OCI-LY3 (cell line): ENCODE data around the gene TRIM39.

ENCODE experiments used
- H2AFZ ChIP-seq: fragments of 200-600, 300-600 bp; shearing (Covaris generic); 2 replicates; pipeline ENCODE4 v1.6.0; 2014; ENCODE audit warnings: antibody characterized with exemption, low read depth, low read length
- H3K27ac ChIP-seq: fragments of 200-600, 300-600 bp; sonication (generic); 2 replicates; pipeline ENCODE4 v1.5.1; 2014; ENCODE audit warnings: mild to moderate bottlenecking, low read length, moderate library complexity, mixed read lengths
- H3K27me3 ChIP-seq: fragments of 200-600, 300-600 bp; sonication (generic); 2 replicates; pipeline ENCODE4 v1.6.1; 2014; ENCODE audit warnings: low read depth, low read length, mixed read lengths
- H3K36me3 ChIP-seq: fragments of 200-600, 300-600 bp; sonication (generic); replicated peaks from 2 replicates; pipeline ENCODE3; 2014; ENCODE audit warnings: low read depth, low read length, mixed read lengths
- H3K4me1 ChIP-seq: fragments of 300-600, 200-600 bp; sonication (generic); 2 replicates; pipeline ENCODE4 v1.6.1; 2014; ENCODE audit warnings: low read length, mixed read lengths
- H3K4me2 ChIP-seq: fragments of 200-600, 300-600 bp; sonication (generic); 2 replicates; pipeline ENCODE4 v1.6.1; 2014; ENCODE audit warnings: low read length, mixed read lengths
- H3K4me3 ChIP-seq: fragments of 300-600, 200-600 bp; sonication (generic); 2 replicates; pipeline ENCODE4 v1.5.1; 2014; ENCODE audit warnings: antibody characterized with exemption, mild to moderate bottlenecking, low read length, moderate library complexity
- H3K79me2 ChIP-seq: fragments of 300-600, 200-600 bp; shearing (Covaris generic); 2 replicates; pipeline ENCODE4 v1.6.1; 2014; ENCODE audit warnings: mild to moderate bottlenecking, low read length, mixed read lengths
- H3K9ac ChIP-seq: fragments of 300-600, 200-600 bp; shearing (Covaris generic); 2 replicates; pipeline ENCODE4 v1.6.0; 2014; ENCODE audit warnings: mild to moderate bottlenecking, low read length, moderate library complexity
- H3K9me3 ChIP-seq: fragments of 200-600, 300-600 bp; shearing (Covaris generic); 2 replicates; pipeline ENCODE4 v1.6.1; 2014; ENCODE audit warnings: low read length, mixed read lengths; ENCODE audit not compliant: insufficient read depth
- H4K20me1 ChIP-seq: fragments of 200-600, 300-600 bp; sonication (generic); 2 replicates; pipeline ENCODE4 v1.6.1; 2016; ENCODE audit warnings: low read length, mixed read lengths; ENCODE audit not compliant: insufficient read depth
- EZH2phosphoT487 ChIP-seq: fragments of 200-600 bp; shearing (Covaris generic); IDR thresholded peaks from 2 replicates; pipeline ENCODE4 v1.6.1; 2018; ENCODE audit warnings: antibody characterized with exemption, mixed run types, low read depth
- TF ChIP-seq, protein P1 (sequence below): fragments of 200-600, 300-600 bp; sonication (generic); IDR thresholded peaks from 2 replicates; pipeline ENCODE4 v1.5.1; 2014; ENCODE audit warnings: antibody characterized with exemption, low read length, low read depth

Gene TRIM39

DNA sequence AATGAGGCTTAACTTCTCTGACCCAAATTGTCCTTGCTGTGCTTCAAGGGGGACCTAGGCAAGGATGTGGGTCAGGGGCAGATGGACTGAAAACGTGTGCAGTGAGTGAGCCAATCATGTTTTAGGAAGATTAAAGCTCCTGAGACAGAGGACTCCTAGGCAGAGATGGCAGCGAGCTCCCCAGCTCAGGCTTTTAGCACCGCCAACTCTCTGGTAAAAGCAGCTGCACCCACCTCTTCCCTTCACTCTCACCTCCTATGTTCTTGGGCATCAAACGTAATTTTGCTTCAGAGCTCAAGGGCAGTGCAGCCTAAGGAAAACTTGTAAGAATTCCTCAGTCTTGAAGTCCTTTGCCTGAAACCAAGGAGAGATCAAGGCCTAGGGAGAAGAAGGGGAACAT is 28.6 kb downstream of the TRIM39 start:
- Histone ChIP-seq H4K20me1 (no peaks in the 10 kb centered on the region), H3K4me1 (no peaks in the 10 kb centered on the region), H2AFZ (no peak overlapping the region), H3K79me2 (no peaks in the 10 kb centered on the region), H3K9ac (no peak overlapping the region), H3K27ac (no peak overlapping the region), H3K9me3 (no peaks in the 10 kb centered on the region), H3K4me2 (no peak overlapping the region), H3K27me3 (peaks cover 4% of the 10 kb centered on the region; the same call in 1 of the 2 replicates), H3K4me3 (no peak overlapping the region), H3K36me3 (no peaks in the 10 kb centered on the region)
- TF ChIP-seq, protein P1, sequence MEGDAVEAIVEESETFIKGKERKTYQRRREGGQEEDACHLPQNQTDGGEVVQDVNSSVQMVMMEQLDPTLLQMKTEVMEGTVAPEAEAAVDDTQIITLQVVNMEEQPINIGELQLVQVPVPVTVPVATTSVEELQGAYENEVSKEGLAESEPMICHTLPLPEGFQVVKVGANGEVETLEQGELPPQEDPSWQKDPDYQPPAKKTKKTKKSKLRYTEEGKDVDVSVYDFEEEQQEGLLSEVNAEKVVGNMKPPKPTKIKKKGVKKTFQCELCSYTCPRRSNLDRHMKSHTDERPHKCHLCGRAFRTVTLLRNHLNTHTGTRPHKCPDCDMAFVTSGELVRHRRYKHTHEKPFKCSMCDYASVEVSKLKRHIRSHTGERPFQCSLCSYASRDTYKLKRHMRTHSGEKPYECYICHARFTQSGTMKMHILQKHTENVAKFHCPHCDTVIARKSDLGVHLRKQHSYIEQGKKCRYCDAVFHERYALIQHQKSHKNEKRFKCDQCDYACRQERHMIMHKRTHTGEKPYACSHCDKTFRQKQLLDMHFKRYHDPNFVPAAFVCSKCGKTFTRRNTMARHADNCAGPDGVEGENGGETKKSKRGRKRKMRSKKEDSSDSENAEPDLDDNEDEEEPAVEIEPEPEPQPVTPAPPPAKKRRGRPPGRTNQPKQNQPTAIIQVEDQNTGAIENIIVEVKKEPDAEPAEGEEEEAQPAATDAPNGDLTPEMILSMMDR = no peak
- TF ChIP-seq EZH2phosphoT487 = no peak

DNA sequence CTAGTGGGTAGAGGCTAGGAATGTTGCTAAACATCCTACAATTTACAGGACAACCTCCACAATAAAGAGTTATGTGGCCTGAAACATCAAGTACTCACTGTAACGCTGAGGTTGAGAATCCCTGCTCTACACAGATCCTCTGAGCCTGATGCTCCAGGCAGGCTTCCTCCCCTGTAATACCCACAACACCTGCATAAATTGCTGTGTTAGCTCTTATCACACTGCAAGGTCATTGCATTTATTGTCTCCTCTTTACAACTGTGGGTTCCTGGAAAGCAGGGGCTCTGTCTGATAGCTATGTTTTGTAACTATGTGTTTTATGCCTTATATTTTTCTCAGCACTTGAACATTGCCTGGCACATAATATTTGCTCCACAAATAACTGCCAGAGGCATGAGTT is 29.8 kb downstream of the TRIM39 start:
- TF ChIP-seq, protein P1 = no peak
- TF ChIP-seq EZH2phosphoT487 = no peak

DNA sequence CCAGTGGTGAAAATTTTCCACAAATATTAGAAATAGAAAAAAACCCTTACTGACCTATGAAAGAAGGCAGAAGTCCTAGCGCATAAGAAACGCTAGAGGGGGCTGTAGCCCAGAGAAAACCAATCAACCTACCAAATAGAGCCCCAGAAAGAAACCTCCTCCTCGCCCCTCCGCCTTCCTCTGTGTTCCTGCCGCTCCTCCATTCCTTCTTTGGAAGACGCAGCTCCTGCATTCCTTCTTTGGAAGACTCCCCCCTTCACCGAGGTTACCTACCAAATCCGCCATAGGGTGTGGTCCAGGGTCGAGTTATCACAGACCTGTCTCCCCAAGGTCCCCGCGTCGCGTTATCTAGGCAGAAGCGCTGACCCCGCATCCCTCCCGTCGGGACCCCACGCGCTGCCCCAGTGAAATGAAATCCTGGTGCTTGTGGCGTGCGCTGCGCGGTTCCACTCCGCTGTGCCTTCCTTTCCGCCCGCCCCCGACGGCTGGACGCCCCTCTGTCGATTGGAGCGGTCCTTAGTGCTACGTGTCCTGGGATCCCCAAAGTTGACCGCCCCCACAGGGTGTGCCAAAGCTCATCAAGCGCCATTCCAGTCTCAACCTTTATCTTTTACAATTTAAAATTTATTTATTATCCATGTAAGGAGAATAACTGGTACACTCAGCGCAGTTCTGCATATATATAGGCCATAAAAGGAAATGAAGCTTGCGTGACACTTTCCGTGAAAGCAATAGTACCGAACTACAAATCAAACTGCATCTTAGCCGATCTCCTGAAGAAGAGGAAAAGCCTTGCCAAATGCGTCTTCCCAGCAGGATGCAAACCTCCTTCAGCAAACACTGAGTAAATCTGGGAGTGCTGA is 31.2 kb downstream of the TRIM39 start:
- H3K27me3 ChIP-seq = peaks cover 4% of the 10 kb centered on the region; the same call in 1 of the 2 replicates

More for the DNA sequence above, 29.8 kb downstream of the TRIM39 start:
- Histone ChIP-seq H2AFZ (no peak overlapping the region), H3K4me1 (no peaks in the 10 kb centered on the region), H3K9ac (no peak overlapping the region), H3K4me3 (no peak overlapping the region), H3K4me2 (no peak overlapping the region), H3K79me2 (no peaks in the 10 kb centered on the region), H3K9me3 (no peaks in the 10 kb centered on the region), H3K27ac (no peak overlapping the region), H3K27me3 (peaks cover 4% of the 10 kb centered on the region; the same call in 1 of the 2 replicates), H3K36me3 (no peaks in the 10 kb centered on the region), H4K20me1 (no peaks in the 10 kb centered on the region)

DNA sequence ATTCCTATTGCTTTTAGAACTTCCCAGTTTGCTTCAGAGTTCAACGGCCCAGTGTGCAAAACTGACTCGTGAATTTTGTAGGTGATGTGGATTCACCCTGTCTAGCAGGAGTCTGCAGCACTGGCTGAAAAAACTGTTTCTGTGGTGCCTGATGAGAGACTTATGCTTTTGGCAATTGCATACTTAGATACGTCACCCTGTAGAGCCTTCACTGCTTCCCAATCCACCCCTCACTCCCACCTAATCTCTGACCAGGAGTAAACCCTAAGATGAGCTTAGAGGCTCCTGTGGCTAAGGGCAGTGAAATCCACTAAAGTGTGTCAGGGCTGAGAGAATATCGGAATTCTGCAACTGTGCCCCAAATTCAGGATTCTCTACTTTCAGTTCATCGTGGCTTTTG is 32.5 kb downstream of the TRIM39 start:
- no peak overlapping the region for H3K27ac ChIP-seq
- no peaks in the 10 kb centered on the region for H4K20me1 ChIP-seq
- no peak overlapping the region for H3K9ac ChIP-seq
- H3K4me3 ChIP-seq = no peak overlapping the region
- H2AFZ ChIP-seq = no peak overlapping the region
- peaks cover 4% of the 10 kb centered on the region; the same call in 1 of the 2 replicates for H3K27me3 ChIP-seq
- H3K9me3 ChIP-seq = no peaks in the 10 kb centered on the region
- no peaks in the 10 kb centered on the region for H3K4me1 ChIP-seq
- TF ChIP-seq EZH2phosphoT487 = no peak
- TF ChIP-seq, protein P1 = no peak
- no peak overlapping the region for H3K4me2 ChIP-seq
- no peaks in the 10 kb centered on the region for H3K36me3 ChIP-seq
- H3K79me2 ChIP-seq = no peaks in the 10 kb centered on the region

More for the DNA sequence above, 31.2 kb downstream of the TRIM39 start:
- no peak overlapping the region for H3K4me3 ChIP-seq
- H3K4me1 ChIP-seq = no peaks in the 10 kb centered on the region
- H3K9ac ChIP-seq = no peak overlapping the region
- no peak overlapping the region for H3K27ac ChIP-seq
- no peaks in the 10 kb centered on the region for H4K20me1 ChIP-seq
- 0 out of 2 replicates have a peak overlapping the region, but pooled peaks have one; percentile 7 for H3K4me2 ChIP-seq
- TF ChIP-seq, protein P1 = peak; percentile 58
- TF ChIP-seq EZH2phosphoT487 = no peak
- 0 out of 2 replicates have a peak overlapping the region, but pooled peaks have one; percentile 54 for H2AFZ ChIP-seq
- H3K9me3 ChIP-seq = no peaks in the 10 kb centered on the region
- H3K36me3 ChIP-seq = no peaks in the 10 kb centered on the region
- H3K79me2 ChIP-seq = no peaks in the 10 kb centered on the region
